HepG2 (cell line): ENCODE measurements around the gene ACSS1. TPM values are rescaled to one million over a fixed set of nuclear protein-coding genes. Genes with fewer than 3 reads are reported as not detected.
A peak's percentile ranks its signal among the peaks of the same experiment; 100 is the strongest.

ENCODE experiments used
- ERF ChIP-seq: IDR thresholded peaks from 2 replicates; pipeline ENCODE4 v1.6.1; 2018; ENCODE audit warnings: missing biosample characterization, missing genetic modification reagents
- FOXA1 ChIP-seq, 2 experiments: fragments of 450-650 bp in 1 of 2; sonication (generic) in 1 of 2; formaldehyde crosslinking in 1 of 2; IDR thresholded peaks; 2 replicates each; pipeline versions ENCODE4 v1.4.0 to v1.6.1; 2016 to 2020; ENCODE audit warnings: missing genetic modification reagents in 1 of 2
- GATAD2A ChIP-seq: IDR thresholded peaks from 2 replicates; pipeline ENCODE4 v1.6.1; 2016
- HOXA5 ChIP-seq: sonication (generic); formaldehyde crosslinking; IDR thresholded peaks from 2 replicates; pipeline ENCODE4 v1.4.0; 2020; ENCODE audit warnings: missing genetic modification reagents
- HOXA7 ChIP-seq: sonication (generic); formaldehyde crosslinking; IDR thresholded peaks from 2 replicates; pipeline ENCODE4 v1.8.1; 2022; ENCODE audit warnings: mild to moderate bottlenecking, missing genetic modification reagents, moderate library complexity
- JUND ChIP-seq: sonication (generic); formaldehyde crosslinking; IDR thresholded peaks from 2 replicates; pipeline ENCODE4 v1.8.0; 2022; ENCODE audit warnings: mild to moderate bottlenecking, missing genetic modification reagents
- KDM2A ChIP-seq: sonication (generic); formaldehyde crosslinking; IDR thresholded peaks from 2 replicates; pipeline ENCODE4 v1.4.0; 2020; ENCODE audit warnings: low read depth, missing genetic modification reagents, borderline replicate concordance
- MAZ ChIP-seq, 2 experiments: sonication (generic) in 1 of 2; formaldehyde crosslinking in 1 of 2; IDR thresholded peaks; 2 replicates each; pipeline versions ENCODE4 v1.5.0 to v1.6.1; 2012 to 2020; ENCODE audit warnings: low read depth in 2 of 2, mild to moderate bottlenecking in 2 of 2, borderline replicate concordance in 1 of 2, improper control_type of control experiment in 1 of 2, low read length in 1 of 2, missing genetic modification reagents in 1 of 2, moderate library complexity in 1 of 2
- MIER2 ChIP-seq: IDR thresholded peaks from 2 replicates; pipeline ENCODE4 v1.6.1; 2016; ENCODE audit warnings: missing biosample characterization, missing genetic modification reagents
- RXRB ChIP-seq: IDR thresholded peaks from 2 replicates; pipeline ENCODE4 v1.6.1; 2016; ENCODE audit warnings: borderline replicate concordance, missing genetic modification reagents, missing compliant biosample characterization
- THAP11 ChIP-seq: IDR thresholded peaks from 2 replicates; pipeline ENCODE4 v1.6.1; 2016; ENCODE audit warnings: missing biosample characterization, missing genetic modification reagents
- XRCC5 ChIP-seq: fragments of 200-400 bp; formaldehyde crosslinking; optimal IDR thresholded peaks from 2 replicates; pipeline ENCODE3; 2017; ENCODE audit warnings: mild to moderate bottlenecking, low read length
- ZKSCAN8 ChIP-seq: IDR thresholded peaks from 2 replicates; pipeline ENCODE4 v1.6.1; 2016; ENCODE audit warnings: borderline replicate concordance, missing genetic modification reagents, missing compliant biosample characterization
- ZMYM3 ChIP-seq: sonication (generic); formaldehyde crosslinking; IDR thresholded peaks from 2 replicates; pipeline ENCODE4 v1.5.1; 2020; ENCODE audit warnings: mild to moderate bottlenecking, missing genetic modification reagents
- ZNF331 ChIP-seq: sonication (generic); formaldehyde crosslinking; IDR thresholded peaks from 2 replicates; pipeline ENCODE4 v1.4.0; 2020; ENCODE audit warnings: missing genetic modification reagents
- ZNF792 ChIP-seq: IDR thresholded peaks from 2 replicates; pipeline ENCODE4 v1.6.1; 2016
- ZNF891 ChIP-seq: sonication (generic); formaldehyde crosslinking; IDR thresholded peaks from 2 replicates; pipeline ENCODE4 v1.5.0; 2020; ENCODE audit warnings: mild to moderate bottlenecking, missing genetic modification reagents
- polyA plus RNA-seq, 8 experiments: library from polyadenylated mRNA; depleted of rRNA in 3 of 8; stranded (reverse) in 7 of 8; unstranded in 1 of 8; fragments of >200 nt; fragmentation: Illumina TruSeq in 4 of 8; extraction: Trizol in 4 of 8; gene quantifications; 2 replicates each; pipeline versions ENCODE4 v1.2.1 to v1.2.3, GENCODE V29; 2011 to 2016; ENCODE audit warnings: low read depth in 4 of 8, missing spikeins in 1 of 8, mixed read lengths in 1 of 8; ENCODE audit not compliant: insufficient read depth in 1 of 8
- total RNA-seq, 5 experiments: library from RNA; depleted of rRNA; stranded (reverse); fragments of >200 nt; fragmentation: Illumina TruSeq; extraction: Trizol; gene quantifications; 2 replicates each; pipeline ENCODE4 v1.2.3, GENCODE V29; 2016; ENCODE audit warnings: low read depth in 1 of 5
- TF ChIP-seq, protein P1 (sequence below): IDR thresholded peaks from 2 replicates; pipeline ENCODE4 v1.6.1; 2016; ENCODE audit warnings: missing compliant biosample characterization, missing genetic modification reagents, borderline replicate concordance

Gene ACSS1
- total and polyA plus RNA-seq, 2 of the 13 experiments (the other 11 are each of a cell fraction or from before 2014, with no cell fraction given): 15.2 to 41.6 TPM

DNA sequence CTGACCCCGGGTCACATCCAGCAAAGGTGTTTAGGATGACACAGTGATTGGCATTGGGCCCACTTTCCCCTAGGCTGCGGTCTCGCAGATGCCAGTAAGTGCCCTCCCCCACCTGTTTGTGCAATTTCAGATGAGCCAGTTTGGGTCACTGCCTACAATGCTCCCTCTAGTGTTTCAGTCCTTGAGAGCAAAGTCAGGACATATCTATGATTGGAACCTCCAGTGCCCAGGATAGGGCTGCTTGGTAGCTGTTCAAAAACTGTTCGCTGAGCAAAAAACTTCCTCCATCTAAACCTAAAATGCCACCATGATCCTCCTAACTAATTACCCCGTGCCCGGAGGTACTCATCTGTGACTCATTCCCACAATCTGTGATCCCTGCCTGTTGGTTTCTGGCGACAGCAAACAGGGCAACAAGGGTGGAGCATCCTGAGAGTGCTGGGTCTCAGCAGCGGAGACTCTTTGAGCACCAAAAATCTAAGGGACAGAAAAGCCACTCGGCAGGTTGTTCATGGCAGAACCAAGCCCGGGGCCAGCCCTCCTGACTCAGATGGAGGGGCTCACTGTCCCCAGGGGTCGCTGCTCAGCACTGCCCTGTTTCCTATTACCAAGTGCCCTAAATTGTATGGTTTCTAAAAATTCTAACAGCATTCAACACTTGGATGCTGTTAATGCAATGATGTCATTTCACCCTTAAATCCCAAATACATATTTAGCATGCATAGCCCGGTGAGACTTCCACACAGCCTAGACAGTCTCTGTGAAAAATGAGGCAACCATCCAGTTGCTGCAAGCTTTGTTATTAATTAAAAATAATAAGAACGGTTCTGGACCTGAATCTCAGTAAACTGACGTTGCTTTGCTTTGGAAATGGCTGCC is 19.0 kb upstream of the ACSS1 start (continued):
- TF ChIP-seq KDM2A (CRISPR knock-in tag): peak; percentile 50; the same call in 1 of the 2 replicates
- TF ChIP-seq GATAD2A (CRISPR knock-in tag): peak; percentile 65; the same call in 1 of the 2 replicates
- TF ChIP-seq ERF (CRISPR knock-in tag): 0 out of 2 replicates have a peak, but pooled peaks have one; percentile 27
- TF ChIP-seq, protein P1, sequence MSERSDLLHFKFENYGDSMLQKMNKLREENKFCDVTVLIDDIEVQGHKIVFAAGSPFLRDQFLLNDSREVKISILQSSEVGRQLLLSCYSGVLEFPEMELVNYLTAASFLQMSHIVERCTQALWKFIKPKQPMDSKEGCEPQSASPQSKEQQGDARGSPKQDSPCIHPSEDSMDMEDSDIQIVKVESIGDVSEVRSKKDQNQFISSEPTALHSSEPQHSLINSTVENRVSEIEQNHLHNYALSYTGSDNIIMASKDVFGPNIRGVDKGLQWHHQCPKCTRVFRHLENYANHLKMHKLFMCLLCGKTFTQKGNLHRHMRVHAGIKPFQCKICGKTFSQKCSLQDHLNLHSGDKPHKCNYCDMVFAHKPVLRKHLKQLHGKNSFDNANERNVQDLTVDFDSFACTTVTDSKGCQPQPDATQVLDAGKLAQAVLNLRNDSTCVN (CRISPR knock-in tag): peak; percentile 38; the same call in 1 of the 2 replicates
- TF ChIP-seq HOXA7 (CRISPR knock-in tag): no peak
- peak; percentile 90 for TF ChIP-seq MIER2
- 0 out of 2 replicates have a peak, but pooled peaks have one; percentile 16 for TF ChIP-seq ZMYM3 (CRISPR knock-in tag)
- peak; percentile 18; the same call in 1 of the 2 replicates for TF ChIP-seq RXRB (CRISPR knock-in tag)
- peak; percentile 34; the same call in 1 of the 2 replicates for TF ChIP-seq ZNF891 (CRISPR knock-in tag)
- no peak for TF ChIP-seq HOXA5 (CRISPR knock-in tag)
- TF ChIP-seq THAP11 (CRISPR knock-in tag): peak; percentile 45; the same call in 1 of the 2 replicates
- peak; percentile 51 for TF ChIP-seq ZNF331 (CRISPR knock-in tag)
- TF ChIP-seq ZKSCAN8 (CRISPR knock-in tag): peak; percentile 42; the same call in 1 of the 2 replicates
- TF ChIP-seq JUND (CRISPR knock-in tag): 0 out of 2 replicates have a peak, but pooled peaks have one; percentile 16
- 0 out of 2 replicates have a peak, but pooled peaks have one; percentile 21 for TF ChIP-seq ZNF792 (CRISPR knock-in tag)
- no peak for TF ChIP-seq FOXA1 (IDR thresholded peaks at IDR 0.05)
- no peak; the same call in 1 of the 2 replicates for TF ChIP-seq FOXA1 (CRISPR knock-in tag; IDR thresholded peaks at IDR 0.05)
- no peak for TF ChIP-seq MAZ (IDR thresholded peaks at IDR 0.05; ENCODE audit: borderline replicate concordance, low read depth, low read length)
- 0 out of 2 replicates have a peak, but pooled peaks have one; percentile 39 for TF ChIP-seq MAZ (CRISPR knock-in tag; IDR thresholded peaks at IDR 0.05; ENCODE audit: low read depth)
- TF ChIP-seq XRCC5: peak; percentile 75
